Coronary artery (tissue), 2 donors: ENCODE results near the gene ALG14.

Experiments used
- DNase-seq: peaks from one replicate; pipeline ENCODE4 v3.0.0-alpha.2; 2017; ENCODE audit warnings: low spot score
- H3K27ac ChIP-seq, 2 donors: fragments of 200-600 bp; sonication (generic); one replicate each; pipeline ENCODE4 v1.5.1; 2016 to 2019
- H3K4me3 ChIP-seq: fragments of 200-600 bp; sonication (generic); 2 replicates; pipeline ENCODE4 v1.5.1; 2016; ENCODE audit warnings: mild to moderate bottlenecking, moderate library complexity
- CTCF ChIP-seq: fragments of 200-600 bp; sonication (generic); IDR thresholded peaks from one replicate; pipeline ENCODE4 v1.5.1; 2019; ENCODE audit warnings: antibody characterized with exemption

Gene ALG14

GRCh38 chr1:95116580-95117206, 43.9 kb upstream of the ALG14 start:
- Histone ChIP-seq H3K27ac (peak overlapping the region; percentile 73 to 90), H3K4me3 (peak overlapping the region; percentile 97)
- peak; percentile 55 for TF ChIP-seq CTCF
- peak; percentile 77 for DNase-seq

DNA sequence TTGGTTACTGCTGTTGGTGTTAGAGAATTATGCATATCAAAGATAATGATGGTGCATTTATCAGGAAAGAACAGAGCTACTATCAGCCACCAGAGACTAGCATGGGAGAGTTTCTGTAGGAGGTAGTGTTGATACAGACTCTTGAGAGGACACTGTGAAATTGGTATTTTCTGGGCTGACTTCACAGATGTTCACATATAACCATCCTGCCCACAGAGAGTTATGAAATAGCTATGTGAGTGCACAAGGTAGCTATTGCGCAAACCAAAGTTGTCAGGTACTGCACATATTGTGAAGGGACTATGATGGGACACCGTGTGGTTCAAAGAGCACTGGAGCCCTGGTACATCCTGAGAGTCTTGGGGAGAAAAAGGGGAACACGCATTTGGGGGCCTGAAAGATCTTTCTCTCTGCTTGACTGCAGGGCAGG, 43.0 kb upstream of the ALG14 start:
- Histone ChIP-seq H3K4me3 (no peak overlapping the region), H3K27ac (no peak overlapping the region)
- DNase-seq, result no peak
- no peak for TF ChIP-seq CTCF

- no peak for TF ChIP-seq CTCF
These were observed 40.9 kb upstream of the ALG14 start for GRCh38 chr1:95113684-95114083.

GRCh38 chr1:95111014-95111413, 38.3 kb upstream of the ALG14 start:
- no peak for TF ChIP-seq CTCF
- Histone ChIP-seq H3K27ac (no peak overlapping the region), H3K4me3 (no peak overlapping the region)
- DNase-seq, result no peak

More at GRCh38 chr1:95113684-95114083, 40.9 kb upstream of the ALG14 start:
- Histone ChIP-seq H3K27ac (no peak overlapping the region), H3K4me3 (no peak overlapping the region)
- DNase-seq, result no peak

- H3K27ac ChIP-seq, result no peak overlapping the region
- DNase-seq, result no peak
- TF ChIP-seq CTCF, result no peak
- no peak overlapping the region for H3K4me3 ChIP-seq
These were observed 36.0 kb upstream of the ALG14 start for GRCh38 chr1:95108792-95109191.

DNA sequence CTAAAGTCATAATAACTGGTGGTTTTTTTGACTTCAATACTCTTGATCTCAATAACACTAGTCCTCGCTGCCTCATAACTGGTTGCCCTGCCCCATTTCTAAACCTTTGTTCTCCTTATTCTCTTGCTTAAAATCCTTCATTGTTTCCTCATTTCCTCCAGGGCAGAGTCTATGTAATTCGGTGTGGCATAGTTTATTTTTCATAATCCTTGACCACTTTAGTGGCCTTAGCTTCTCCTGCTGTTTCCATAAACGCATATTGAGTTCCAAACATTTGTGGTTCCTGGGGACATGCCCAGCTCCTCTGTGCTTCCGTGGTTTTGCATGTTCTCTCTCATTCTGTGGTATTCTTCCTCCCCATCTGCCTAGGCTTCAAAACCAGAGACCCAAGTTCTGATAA, 25.4 kb upstream of the ALG14 start:
- DNase-seq, result no peak
- no peak overlapping the region for H3K27ac ChIP-seq
- no peak for TF ChIP-seq CTCF
- H3K4me3 ChIP-seq, result no peak overlapping the region

- TF ChIP-seq CTCF, result no peak
- no peak for DNase-seq
- Histone ChIP-seq H3K27ac (no peak overlapping the region), H3K4me3 (no peak overlapping the region)
These were observed 24.7 kb upstream of the ALG14 start for GRCh38 chr1:95097426-95097825.
